OCI-LY3 (cell line): ENCODE data around the gene TAMM41.
A peak's percentile ranks its signal among the peaks of the same experiment; 100 is the strongest.

ENCODE experiments used
- H2AFZ ChIP-seq: fragments of 200-600, 300-600 bp; shearing (Covaris generic); 2 replicates; pipeline ENCODE4 v1.6.0; 2014; ENCODE audit warnings: antibody characterized with exemption, low read depth, low read length
- H3K27ac ChIP-seq: fragments of 200-600, 300-600 bp; sonication (generic); 2 replicates; pipeline ENCODE4 v1.5.1; 2014; ENCODE audit warnings: mild to moderate bottlenecking, low read length, moderate library complexity, mixed read lengths
- H3K27me3 ChIP-seq: fragments of 200-600, 300-600 bp; sonication (generic); 2 replicates; pipeline ENCODE4 v1.6.1; 2014; ENCODE audit warnings: low read depth, low read length, mixed read lengths
- H3K36me3 ChIP-seq: fragments of 200-600, 300-600 bp; sonication (generic); replicated peaks from 2 replicates; pipeline ENCODE3; 2014; ENCODE audit warnings: low read depth, low read length, mixed read lengths
- H3K4me1 ChIP-seq: fragments of 300-600, 200-600 bp; sonication (generic); 2 replicates; pipeline ENCODE4 v1.6.1; 2014; ENCODE audit warnings: low read length, mixed read lengths
- H3K4me2 ChIP-seq: fragments of 200-600, 300-600 bp; sonication (generic); 2 replicates; pipeline ENCODE4 v1.6.1; 2014; ENCODE audit warnings: low read length, mixed read lengths
- H3K4me3 ChIP-seq: fragments of 300-600, 200-600 bp; sonication (generic); 2 replicates; pipeline ENCODE4 v1.5.1; 2014; ENCODE audit warnings: antibody characterized with exemption, mild to moderate bottlenecking, low read length, moderate library complexity
- H3K79me2 ChIP-seq: fragments of 300-600, 200-600 bp; shearing (Covaris generic); 2 replicates; pipeline ENCODE4 v1.6.1; 2014; ENCODE audit warnings: mild to moderate bottlenecking, low read length, mixed read lengths
- H3K9ac ChIP-seq: fragments of 300-600, 200-600 bp; shearing (Covaris generic); 2 replicates; pipeline ENCODE4 v1.6.0; 2014; ENCODE audit warnings: mild to moderate bottlenecking, low read length, moderate library complexity
- H3K9me3 ChIP-seq: fragments of 200-600, 300-600 bp; shearing (Covaris generic); 2 replicates; pipeline ENCODE4 v1.6.1; 2014; ENCODE audit warnings: low read length, mixed read lengths; ENCODE audit not compliant: insufficient read depth
- H4K20me1 ChIP-seq: fragments of 200-600, 300-600 bp; sonication (generic); 2 replicates; pipeline ENCODE4 v1.6.1; 2016; ENCODE audit warnings: low read length, mixed read lengths; ENCODE audit not compliant: insufficient read depth
- EZH2phosphoT487 ChIP-seq: fragments of 200-600 bp; shearing (Covaris generic); IDR thresholded peaks from 2 replicates; pipeline ENCODE4 v1.6.1; 2018; ENCODE audit warnings: antibody characterized with exemption, mixed run types, low read depth
- TF ChIP-seq, protein P1 (sequence below): fragments of 200-600, 300-600 bp; sonication (generic); IDR thresholded peaks from 2 replicates; pipeline ENCODE4 v1.5.1; 2014; ENCODE audit warnings: antibody characterized with exemption, low read length, low read depth

The TAMM41 gene

GRCh38 chr3:11803977-11804892, 42.5 kb downstream of the TAMM41 start:
- no peaks in the 10 kb centered on the region for H3K27me3 ChIP-seq
- H3K4me3 ChIP-seq = no peak overlapping the region
- no peak overlapping the region for H3K9ac ChIP-seq
- H2AFZ ChIP-seq = no peak overlapping the region
- no peak overlapping the region for H3K4me2 ChIP-seq
- no peaks in the 10 kb centered on the region for H4K20me1 ChIP-seq
- H3K36me3 ChIP-seq = peaks cover 40% of the 10 kb centered on the region
- 0 out of 2 replicates have a peak, but pooled peaks cover 2% of the 10 kb centered on the region for H3K9me3 ChIP-seq
- TF ChIP-seq, protein P1, sequence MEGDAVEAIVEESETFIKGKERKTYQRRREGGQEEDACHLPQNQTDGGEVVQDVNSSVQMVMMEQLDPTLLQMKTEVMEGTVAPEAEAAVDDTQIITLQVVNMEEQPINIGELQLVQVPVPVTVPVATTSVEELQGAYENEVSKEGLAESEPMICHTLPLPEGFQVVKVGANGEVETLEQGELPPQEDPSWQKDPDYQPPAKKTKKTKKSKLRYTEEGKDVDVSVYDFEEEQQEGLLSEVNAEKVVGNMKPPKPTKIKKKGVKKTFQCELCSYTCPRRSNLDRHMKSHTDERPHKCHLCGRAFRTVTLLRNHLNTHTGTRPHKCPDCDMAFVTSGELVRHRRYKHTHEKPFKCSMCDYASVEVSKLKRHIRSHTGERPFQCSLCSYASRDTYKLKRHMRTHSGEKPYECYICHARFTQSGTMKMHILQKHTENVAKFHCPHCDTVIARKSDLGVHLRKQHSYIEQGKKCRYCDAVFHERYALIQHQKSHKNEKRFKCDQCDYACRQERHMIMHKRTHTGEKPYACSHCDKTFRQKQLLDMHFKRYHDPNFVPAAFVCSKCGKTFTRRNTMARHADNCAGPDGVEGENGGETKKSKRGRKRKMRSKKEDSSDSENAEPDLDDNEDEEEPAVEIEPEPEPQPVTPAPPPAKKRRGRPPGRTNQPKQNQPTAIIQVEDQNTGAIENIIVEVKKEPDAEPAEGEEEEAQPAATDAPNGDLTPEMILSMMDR = peak; percentile 72
- TF ChIP-seq EZH2phosphoT487 = no peak
- H3K27ac ChIP-seq = no peak overlapping the region
- H3K79me2 ChIP-seq = no peaks in the 10 kb centered on the region
- no peaks in the 10 kb centered on the region for H3K4me1 ChIP-seq

DNA sequence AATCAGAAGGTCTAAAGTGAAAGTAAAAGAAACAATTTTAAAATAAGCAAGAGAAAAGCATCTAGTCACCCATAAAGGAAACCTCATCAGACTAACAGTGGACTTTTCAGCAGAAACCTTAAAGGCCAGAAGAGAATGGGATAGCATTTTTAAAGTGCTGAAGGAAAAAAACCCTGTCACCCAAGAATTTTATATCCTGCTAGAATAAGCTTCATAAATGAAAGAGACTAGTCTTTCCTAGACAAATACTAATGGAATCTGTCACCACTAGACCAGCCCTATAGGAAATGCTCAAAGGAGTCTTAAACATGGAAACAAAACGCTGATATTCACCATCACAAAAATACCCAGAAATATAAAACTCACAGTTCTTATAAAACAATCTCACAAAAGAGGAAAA, 46.9 kb downstream of the TAMM41 start:
- Histone ChIP-seq H3K27me3 (no peaks in the 10 kb centered on the region), H3K27ac (no peak overlapping the region), H4K20me1 (no peaks in the 10 kb centered on the region), H3K9ac (no peak overlapping the region), H3K79me2 (no peaks in the 10 kb centered on the region), H2AFZ (no peak overlapping the region), H3K4me1 (no peaks in the 10 kb centered on the region), H3K36me3 (peaks cover 39% of the 10 kb centered on the region), H3K9me3 (0 out of 2 replicates have a peak, but pooled peaks cover 4% of the 10 kb centered on the region), H3K4me3 (no peak overlapping the region), H3K4me2 (no peak overlapping the region)
- TF ChIP-seq EZH2phosphoT487 = no peak
- TF ChIP-seq, protein P1 = no peak

GRCh38 chr3:11794927-11795326, 51.8 kb downstream of the TAMM41 start:
- H3K4me2 ChIP-seq = no peak overlapping the region
- no peaks in the 10 kb centered on the region for H3K27me3 ChIP-seq
- H3K9me3 ChIP-seq = 0 out of 2 replicates have a peak, but pooled peaks cover 4% of the 10 kb centered on the region
- no peak overlapping the region for H3K27ac ChIP-seq
- TF ChIP-seq EZH2phosphoT487 = no peak
- TF ChIP-seq, protein P1 = no peak
- H4K20me1 ChIP-seq = no peaks in the 10 kb centered on the region
- H3K4me1 ChIP-seq = no peaks in the 10 kb centered on the region
- H3K36me3 ChIP-seq = peaks cover 31% of the 10 kb centered on the region
- H3K4me3 ChIP-seq = no peak overlapping the region
- H3K9ac ChIP-seq = no peak overlapping the region
- H2AFZ ChIP-seq = no peak overlapping the region
- no peaks in the 10 kb centered on the region for H3K79me2 ChIP-seq

- H3K9me3 ChIP-seq = no peaks in the 10 kb centered on the region
- no peaks in the 10 kb centered on the region for H3K27me3 ChIP-seq
- TF ChIP-seq EZH2phosphoT487 = no peak
- TF ChIP-seq, protein P1 = no peak
- H3K4me2 ChIP-seq = no peak overlapping the region
- H3K27ac ChIP-seq = no peak overlapping the region
- no peak overlapping the region for H3K9ac ChIP-seq
- H3K4me3 ChIP-seq = no peak overlapping the region
- no peaks in the 10 kb centered on the region for H3K79me2 ChIP-seq
- peaks cover 23% of the 10 kb centered on the region for H3K36me3 ChIP-seq
- no peak overlapping the region for H2AFZ ChIP-seq
- H3K4me1 ChIP-seq = no peaks in the 10 kb centered on the region
- H4K20me1 ChIP-seq = no peaks in the 10 kb centered on the region
Measured at GRCh38 chr3:11791339-11792200, 55.1 kb downstream of the TAMM41 start.
